ENCODE data around the gene FAM98A.

The FAM98A gene

GRCh38 chr2:33595385-33595784 is 3.7 kb downstream of the FAM98A start:
- no peak for DNase-seq

- no peak for DNase-seq
Measured at GRCh38 chr2:33589444-33589843, 9.7 kb downstream of the FAM98A start.

- no peak for DNase-seq
Measured at GRCh38 chr2:33588232-33588631, 10.9 kb downstream of the FAM98A start.

- no peak for DNase-seq
Measured at GRCh38 chr2:33586766-33587165, 12.3 kb downstream of the FAM98A start.

GRCh38 chr2:33583194-33583938 is 15.7 kb downstream of the FAM98A start:
- no peak for DNase-seq

GRCh38 chr2:33581872-33582271 is 17.2 kb downstream of the FAM98A start:
- no peak for DNase-seq

GRCh38 chr2:33579227-33579626 is 19.9 kb downstream of the FAM98A start:
- no peak for DNase-seq

GRCh38 chr2:33577668-33578067 is 21.4 kb downstream of the FAM98A start:
- DNase-seq: no peak

- DNase-seq: no peak
Measured at GRCh38 chr2:33577084-33577483, 22.0 kb downstream of the FAM98A start.

- no peak for DNase-seq
Measured at GRCh38 chr2:33573657-33574056, 25.4 kb downstream of the FAM98A start.

- no peak for DNase-seq
Measured at GRCh38 chr2:33570681-33571080, 28.4 kb downstream of the FAM98A start.

- DNase-seq: no peak
Measured at GRCh38 chr2:33561872-33562271, 37.2 kb downstream of the FAM98A start.

- no peak for DNase-seq
Measured at GRCh38 chr2:33560017-33560416, 39.1 kb downstream of the FAM98A start.

GRCh38 chr2:33559328-33559727 is 39.8 kb downstream of the FAM98A start:
- no peak for DNase-seq

- DNase-seq: no peak
Measured at GRCh38 chr2:33555681-33556080, 43.4 kb downstream of the FAM98A start.

GRCh38 chr2:33552758-33553461 is 46.2 kb downstream of the FAM98A start:
- DNase-seq: no peak

GRCh38 chr2:33550206-33550605 is 48.9 kb downstream of the FAM98A start:
- DNase-seq: no peak

- no peak for DNase-seq
Measured at GRCh38 chr2:33541243-33541642, 57.9 kb downstream of the FAM98A start.

GRCh38 chr2:33535421-33535820 is 63.7 kb downstream of the FAM98A start:
- no peak for DNase-seq

Data from stimulated activated CD4-positive, alpha-beta T cell treated with anti-CD3 and anti-CD28 coated beads, Interleukin-4, amount 100 ng/mL, for 1 hour (primary cell).